WTC11 (cell line): Measurements from ENCODE around the gene TP53INP2.

Experiments used
- CBFB ChIP-seq: sonication (generic); formaldehyde crosslinking; IDR thresholded peaks from 2 replicates; pipeline ENCODE4 v1.8.1; 2022; ENCODE audit warnings: mild to moderate bottlenecking, low read depth, missing genetic modification reagents
- CREB1 ChIP-seq: sonication (generic); formaldehyde crosslinking; IDR thresholded peaks from 2 replicates; pipeline ENCODE4 v1.8.0; 2023; ENCODE audit warnings: mild to moderate bottlenecking, missing genetic modification reagents
- NFATC4 ChIP-seq: fragments of 250-450 bp; sonication (Bioruptor Pico); IDR thresholded peaks from 2 replicates; pipeline ENCODE4 v1.9.0; 2021; ENCODE audit warnings: mild to moderate bottlenecking
- SP1 ChIP-seq: sonication (generic); formaldehyde crosslinking; conservative IDR thresholded peaks from 2 replicates; pipeline ENCODE4 v1.8.1; 2022; ENCODE audit warnings: missing genetic modification reagents
- TF ChIP-seq, protein P1 (sequence below): fragments of 200-600 bp; IDR thresholded peaks from 2 replicates; pipeline ENCODE4 v1.8.0; 2022; ENCODE audit warnings: antibody characterized with exemption
- TF ChIP-seq, protein P2 (sequence below): fragments of 250-450 bp; sonication (Bioruptor Pico); IDR thresholded peaks from 2 replicates; pipeline ENCODE4 v1.9.0; 2021; ENCODE audit warnings: moderate library complexity, mild to moderate bottlenecking, inconsistent platforms, borderline replicate concordance

DNA sequence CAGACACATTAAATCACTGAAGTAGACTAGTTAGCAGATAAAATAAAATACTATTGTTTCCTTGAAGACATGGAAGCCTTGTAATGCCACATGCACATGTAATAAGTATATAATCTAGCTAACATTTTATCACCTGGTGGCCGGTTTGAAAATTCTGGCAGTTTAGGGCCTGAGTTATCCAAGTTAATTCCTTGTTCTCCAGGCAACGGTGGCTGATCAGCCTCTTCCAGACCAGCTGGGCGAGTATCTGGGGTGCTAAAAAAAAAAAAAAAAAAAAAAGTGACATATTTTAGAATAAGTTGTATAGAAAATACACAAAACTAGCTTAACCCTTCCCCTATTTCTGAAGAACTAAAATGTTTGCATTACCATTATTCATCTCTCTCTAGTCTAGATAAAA, 42.5 kb downstream of the TP53INP2 start:
- TF ChIP-seq, protein P1, sequence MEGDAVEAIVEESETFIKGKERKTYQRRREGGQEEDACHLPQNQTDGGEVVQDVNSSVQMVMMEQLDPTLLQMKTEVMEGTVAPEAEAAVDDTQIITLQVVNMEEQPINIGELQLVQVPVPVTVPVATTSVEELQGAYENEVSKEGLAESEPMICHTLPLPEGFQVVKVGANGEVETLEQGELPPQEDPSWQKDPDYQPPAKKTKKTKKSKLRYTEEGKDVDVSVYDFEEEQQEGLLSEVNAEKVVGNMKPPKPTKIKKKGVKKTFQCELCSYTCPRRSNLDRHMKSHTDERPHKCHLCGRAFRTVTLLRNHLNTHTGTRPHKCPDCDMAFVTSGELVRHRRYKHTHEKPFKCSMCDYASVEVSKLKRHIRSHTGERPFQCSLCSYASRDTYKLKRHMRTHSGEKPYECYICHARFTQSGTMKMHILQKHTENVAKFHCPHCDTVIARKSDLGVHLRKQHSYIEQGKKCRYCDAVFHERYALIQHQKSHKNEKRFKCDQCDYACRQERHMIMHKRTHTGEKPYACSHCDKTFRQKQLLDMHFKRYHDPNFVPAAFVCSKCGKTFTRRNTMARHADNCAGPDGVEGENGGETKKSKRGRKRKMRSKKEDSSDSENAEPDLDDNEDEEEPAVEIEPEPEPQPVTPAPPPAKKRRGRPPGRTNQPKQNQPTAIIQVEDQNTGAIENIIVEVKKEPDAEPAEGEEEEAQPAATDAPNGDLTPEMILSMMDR, result no peak
- TF ChIP-seq, protein P2, sequence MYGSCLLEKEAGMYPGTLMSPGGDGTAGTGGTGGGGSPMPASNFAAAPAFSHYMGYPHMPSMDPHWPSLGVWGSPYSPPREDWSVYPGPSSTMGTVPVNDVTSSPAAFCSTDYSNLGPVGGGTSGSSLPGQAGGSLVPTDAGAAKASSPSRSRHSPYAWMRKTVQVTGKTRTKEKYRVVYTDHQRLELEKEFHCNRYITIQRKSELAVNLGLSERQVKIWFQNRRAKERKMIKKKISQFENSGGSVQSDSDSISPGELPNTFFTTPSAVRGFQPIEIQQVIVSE (CRISPR knock-in tag), result no peak
- no peak for TF ChIP-seq CREB1 (CRISPR knock-in tag)
- no peak for TF ChIP-seq SP1 (CRISPR knock-in tag)
- no peak for TF ChIP-seq CBFB (CRISPR knock-in tag)
- no peak for TF ChIP-seq NFATC4 (CRISPR knock-in tag)
